Psoas muscle (tissue), 8 donors: ENCODE results near the gene PCTP. TPM values are rescaled to one million over a fixed set of nuclear protein-coding genes. Genes with fewer than 3 reads are reported as not detected.
A peak's percentile ranks its signal among the peaks of the same experiment; 100 is the strongest.

Experiments
- ATAC-seq, 4 donors: fragments of 200-7000 bp; cut with Tn5 transposase; one replicate each; pipeline ENCODE4 v1.9.1; 2020; ENCODE audit warnings: moderate library complexity in 3 of 4, mild to moderate bottlenecking in 2 of 4
- DNase-seq, 2 donors: peaks; one replicate each; pipeline ENCODE4 v3.0.0-alpha.2; 2020
- H3K27ac ChIP-seq: fragments of 200-600 bp; one replicate; pipeline ENCODE4 v1.8.0; 2022
- H3K27me3 ChIP-seq, 3 donors: fragments of 200-600 bp in 1 of 3; one replicate each; pipeline versions ENCODE4 v1.6.1 to v1.8.0; 2013 to 2022; ENCODE audit warnings: low read length in 2 of 3, mild to moderate bottlenecking in 2 of 3, moderate library complexity in 1 of 3; ENCODE audit not compliant: insufficient read depth in 3 of 3
- H3K36me3 ChIP-seq, 2 donors: fragments of 200-600 bp in 1 of 2; one replicate each; pipeline versions ENCODE4 v1.6.1 to v1.8.0; 2013 to 2022; ENCODE audit warnings: low read depth in 1 of 2, mild to moderate bottlenecking in 1 of 2, moderate library complexity in 1 of 2; ENCODE audit not compliant: insufficient read depth in 1 of 2
- H3K4me1 ChIP-seq: fragments of 200-600 bp; one replicate; pipeline ENCODE4 v1.8.0; 2022
- H3K4me3 ChIP-seq: fragments of 200-600 bp; one replicate; pipeline ENCODE4 v1.8.0; 2022; ENCODE audit warnings: mild to moderate bottlenecking
- H3K9me3 ChIP-seq: fragments of 200-600 bp; one replicate; pipeline ENCODE4 v1.8.0; 2022
- WGBS, 3 donors: extraction: QIAGEN DNeasy Blood & Tissue Kit; methylation state at CpG; one replicate each; pipeline versions ENCODE4 v1.1.6 to v1.1.7; 2013; 5-methylcytosine and 5-hydroxymethylcytosine counted together
- intact Hi-C, 2 donors: fragments of 100-400 bp; cut with DNase I; formaldehyde crosslinking; loops; one replicate each; pipeline versions ENCODE4 v1.11.0 to v1.14.2; 2022
- polyA plus RNA-seq, 3 donors: library from polyadenylated mRNA; stranded (reverse); fragments of 200-250 nt; gene quantifications; one replicate each; pipeline ENCODE4 v1.2.3, GENCODE V29; 2013
- total RNA-seq, 4 donors: library from RNA; stranded (reverse); fragmentation: NEBNext Ultra II Directional in 2 of 4; extraction: Animal tissue kit (Norgen Biotek cat#: 25700) in 2 of 4; gene quantifications; one replicate each; pipeline versions ENCODE4 v1.2.1 to v1.2.4, GENCODE V29; 2021 to 2023
- TF ChIP-seq, protein P1 (sequence below): fragments of 200-600 bp; IDR thresholded peaks from one replicate; pipeline ENCODE4 v1.8.0; 2022; ENCODE audit warnings: antibody characterized with exemption
- donor health status: healthy with polysubstance abuse.
- donor health status: DM: no; HTN: no; CAD: no; lungs with moderate emphysema.
- donor health status: Bipolar disorder and iron deficiency.
- donor health status: healthy.
- donor health status: DM: yes; HTN: yes; CAD: no.
- donor health status: DM: no; HTN: no; CAD: no.
- donor health status: DM: no; HTN: no; CAD: no.
- donor health status: DM: yes; HTN: yes; CAD: no.

PCTP gene
- total and polyA plus RNA-seq, 7 donors: 9.7 to 24.8 (median 14.7) TPM

DNA sequence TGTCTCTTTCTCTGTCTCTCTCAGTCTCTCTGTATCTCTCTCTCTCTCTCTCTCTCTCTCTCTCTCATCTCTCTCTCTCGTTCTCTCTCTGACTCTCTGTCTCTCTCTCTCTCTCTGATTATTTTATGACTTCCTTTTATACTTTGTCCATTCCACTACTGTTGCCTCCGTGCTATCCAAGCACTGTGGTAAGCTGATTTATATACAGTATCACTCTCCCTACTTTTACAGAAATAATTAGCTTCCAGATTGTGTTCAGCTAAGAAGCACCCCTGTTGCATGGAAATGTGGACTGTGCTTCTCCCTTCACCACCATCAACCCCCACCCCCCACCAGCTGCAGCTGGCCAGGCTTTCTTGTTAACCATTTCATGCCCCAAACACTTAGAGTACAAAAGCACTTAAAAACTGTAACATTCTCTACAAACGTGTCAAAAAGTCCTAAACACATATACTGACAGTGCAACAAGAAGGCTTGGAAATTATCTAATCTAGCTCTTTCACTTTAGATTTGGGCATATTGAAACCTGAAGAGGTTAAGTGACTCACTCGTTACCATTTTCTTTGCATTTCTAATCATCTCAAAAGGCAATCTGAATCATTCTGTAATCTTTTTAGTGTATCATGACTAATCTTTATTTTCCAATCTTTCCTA, 16.6 kb upstream of the PCTP start:
- 55 to 69% (median 63%) methylated on average over 4 of the region's 4 CpGs for WGBS, 3 donors
- DNase-seq: no peak
- H3K4me1 ChIP-seq: peaks cover 33% of the 10 kb centered on the region
- H3K36me3 ChIP-seq: no peaks in the 10 kb centered on the region
- TF ChIP-seq, protein P1, sequence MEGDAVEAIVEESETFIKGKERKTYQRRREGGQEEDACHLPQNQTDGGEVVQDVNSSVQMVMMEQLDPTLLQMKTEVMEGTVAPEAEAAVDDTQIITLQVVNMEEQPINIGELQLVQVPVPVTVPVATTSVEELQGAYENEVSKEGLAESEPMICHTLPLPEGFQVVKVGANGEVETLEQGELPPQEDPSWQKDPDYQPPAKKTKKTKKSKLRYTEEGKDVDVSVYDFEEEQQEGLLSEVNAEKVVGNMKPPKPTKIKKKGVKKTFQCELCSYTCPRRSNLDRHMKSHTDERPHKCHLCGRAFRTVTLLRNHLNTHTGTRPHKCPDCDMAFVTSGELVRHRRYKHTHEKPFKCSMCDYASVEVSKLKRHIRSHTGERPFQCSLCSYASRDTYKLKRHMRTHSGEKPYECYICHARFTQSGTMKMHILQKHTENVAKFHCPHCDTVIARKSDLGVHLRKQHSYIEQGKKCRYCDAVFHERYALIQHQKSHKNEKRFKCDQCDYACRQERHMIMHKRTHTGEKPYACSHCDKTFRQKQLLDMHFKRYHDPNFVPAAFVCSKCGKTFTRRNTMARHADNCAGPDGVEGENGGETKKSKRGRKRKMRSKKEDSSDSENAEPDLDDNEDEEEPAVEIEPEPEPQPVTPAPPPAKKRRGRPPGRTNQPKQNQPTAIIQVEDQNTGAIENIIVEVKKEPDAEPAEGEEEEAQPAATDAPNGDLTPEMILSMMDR: no peak
- no peaks in the 10 kb centered on the region for H3K27me3 ChIP-seq
- ATAC-seq: no peak
- peak overlapping the region; percentile 64 for H3K27ac ChIP-seq
- no peak overlapping the region for H3K4me3 ChIP-seq
- H3K9me3 ChIP-seq: no peaks in the 10 kb centered on the region
- intact Hi-C loops: no loop called here

DNA sequence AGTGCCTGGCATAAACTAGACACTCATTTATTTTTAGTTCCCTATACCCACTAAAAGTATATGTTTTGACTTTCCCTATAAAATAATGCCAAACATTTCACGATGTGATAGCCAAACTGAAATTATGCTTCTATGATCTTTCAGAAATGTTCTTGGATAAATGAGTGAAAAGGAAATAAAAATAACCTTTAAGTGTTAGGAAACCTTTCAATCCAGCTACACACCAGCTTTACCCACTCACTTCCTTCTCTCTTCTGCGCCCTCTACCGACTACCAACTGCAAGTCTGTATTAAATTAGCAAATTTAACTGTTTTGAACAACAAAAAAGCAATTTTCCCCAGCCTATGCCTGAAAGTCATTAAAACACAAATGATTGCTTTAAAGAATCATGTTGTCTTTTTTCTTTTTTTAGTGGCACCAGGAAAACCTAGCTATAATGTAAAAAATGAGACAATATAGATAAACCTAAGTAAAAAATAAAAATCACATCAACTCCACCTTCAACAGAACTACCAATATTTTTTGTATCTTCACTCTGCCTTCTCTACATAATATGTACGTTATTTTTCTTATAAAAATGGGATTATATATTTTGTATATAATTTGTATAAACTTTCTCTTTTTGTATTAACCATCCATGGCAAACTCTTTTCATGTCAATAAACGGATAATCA, 15.0 kb upstream of the PCTP start:
- Histone ChIP-seq H3K9me3 (no peaks in the 10 kb centered on the region), H3K4me1 (peaks cover 37% of the 10 kb centered on the region), H3K27me3 (no peaks in the 10 kb centered on the region), H3K27ac (no peak overlapping the region), H3K36me3 (no peaks in the 10 kb centered on the region), H3K4me3 (no peak overlapping the region)
- ATAC-seq (no peak), DNase-seq (no peak)
- 50 to 57% (median 51%) methylated on average over 5 of the region's 5 CpGs for WGBS, 3 donors
- intact Hi-C loops: no loop called here
- TF ChIP-seq, protein P1: peak; percentile 63

DNA sequence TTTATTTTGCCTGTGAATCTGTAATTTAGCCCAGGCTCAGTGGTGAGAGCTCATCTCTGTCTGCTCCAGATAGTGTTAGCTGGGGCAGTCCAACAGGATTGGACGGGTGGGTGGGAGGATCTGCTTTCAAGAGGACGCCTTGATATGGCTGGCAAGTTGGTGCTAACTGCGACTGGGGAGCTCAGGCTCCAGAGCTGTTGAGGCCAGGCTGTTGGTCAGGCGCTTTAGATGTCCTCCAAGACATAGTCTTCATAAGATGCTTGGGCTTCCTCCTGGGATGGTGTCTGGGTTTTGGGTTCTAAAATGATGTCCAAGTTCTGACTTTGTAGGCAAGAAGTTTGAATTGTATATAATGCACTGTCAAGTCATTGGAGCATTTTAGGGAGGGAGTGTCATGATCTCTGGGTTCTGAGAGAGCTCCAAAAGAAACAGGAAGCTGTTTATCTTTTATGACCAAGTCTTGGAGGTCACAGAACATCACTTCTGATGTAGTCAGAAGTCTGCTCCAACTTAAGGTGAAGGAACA, 12.8 kb upstream of the PCTP start:
- TF ChIP-seq, protein P1: no peak
- Histone ChIP-seq H3K4me3 (no peak overlapping the region), H3K27me3 (no peaks in the 10 kb centered on the region), H3K9me3 (no peaks in the 10 kb centered on the region), H3K27ac (no peak overlapping the region), H3K36me3 (no peaks in the 10 kb centered on the region), H3K4me1 (peaks cover 32% of the 10 kb centered on the region)
- 56 to 73% (median 61%) methylated on average over 4 of the region's 4 CpGs for WGBS, 3 donors
- ATAC-seq (no peak), DNase-seq (no peak)
- intact Hi-C loops: no loop called here

DNA sequence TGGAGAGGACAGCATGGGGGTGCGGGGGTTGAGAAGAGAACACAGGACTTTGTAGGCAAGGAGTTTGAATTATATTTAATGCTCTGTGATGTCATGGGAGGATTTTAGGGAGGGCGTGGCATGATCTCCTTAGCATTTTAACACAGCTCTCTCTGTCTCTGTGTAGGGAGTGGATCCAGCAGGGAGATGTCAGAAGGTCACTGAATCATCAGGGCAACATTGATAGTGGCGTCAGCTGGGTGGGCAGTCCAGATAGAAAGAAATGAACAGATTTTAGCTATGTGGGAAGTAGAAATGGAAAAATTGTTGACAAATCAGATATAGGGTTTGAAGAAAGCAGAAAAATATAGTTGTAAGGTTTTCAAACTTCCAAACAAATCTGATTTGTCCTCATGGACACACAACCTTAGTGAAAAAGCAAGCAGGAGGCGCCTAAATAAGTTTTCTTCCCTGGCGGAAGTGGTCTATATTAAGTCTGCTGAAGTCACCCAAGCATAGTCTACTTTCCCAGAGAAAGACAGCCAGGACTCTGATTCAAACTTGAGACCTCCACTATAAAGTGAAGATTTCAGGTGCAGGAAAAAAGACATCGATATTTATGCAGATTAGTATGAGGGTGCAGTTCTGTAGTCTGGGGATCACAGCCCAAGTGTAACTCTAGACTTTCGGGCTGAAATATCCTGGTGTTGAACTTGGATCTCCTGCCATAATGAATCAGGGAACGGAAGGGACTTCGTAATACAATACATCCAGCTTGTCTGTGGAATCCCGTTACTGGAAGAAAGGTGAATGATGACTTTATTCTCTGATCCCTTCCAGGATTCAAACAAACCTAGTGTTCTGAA, 10.1 kb upstream of the PCTP start:
- Histone ChIP-seq H3K36me3 (no peaks in the 10 kb centered on the region), H3K4me1 (peaks cover 14% of the 10 kb centered on the region), H3K27me3 (no peaks in the 10 kb centered on the region), H3K4me3 (peak overlapping the region; percentile 32), H3K9me3 (no peaks in the 10 kb centered on the region), H3K27ac (peak overlapping the region; percentile 77)
- TF ChIP-seq, protein P1: no peak
- intact Hi-C loops: no loop called here
- DNase-seq (no peak), ATAC-seq (peak; percentile 89 to 97 (median 92))
- WGBS, 3 donors: 45 to 58% (median 49%) methylated on average over 10 of the region's 10 CpGs
